ENCODE data around the gene PACRGL. TPM values are rescaled to one million over a fixed set of nuclear protein-coding genes. Genes with fewer than 3 reads are reported as not detected.

Gene PACRGL
- total RNA-seq, result 10 to 100 TPM; 10.8 to 11.0 TPM

GRCh38 chr4:20700007-20700761 lies at the start of gene PACRGL:
Gene PACRGL (plus strand): TSS chr4:20700458. CDS start chr4:20704482, 4,024 bp downstream.
- ChIA-PET CTCF (interaction anchor here (0.6 to 2.9 kb wide), 2 partner anchors 15 to 530 kb away, joined by 3 to 17 read pairs; no protein-coding TSS in a partner anchor), POLR2A (no interaction called here)
- peak; percentile 96 for DNase-seq
- H3K4me3 Mint-ChIP-seq, result peak within 1 kb of the TSS; percentile 89
- ATAC-seq, result peak; percentile 100
- peak within 1 kb of the TSS; percentile 83 for H3K27ac Mint-ChIP-seq
- no peaks in the 10 kb centered on the region for H3K27me3 Mint-ChIP-seq
- intact Hi-C loops (cut with DNase I, micrococcal nuclease), result no loop called here
- no peaks in the 10 kb centered on the region for H3K9me3 Mint-ChIP-seq (ENCODE audit: low read depth)
- peaks cover 11% of the 10 kb centered on the region for H3K36me3 Mint-ChIP-seq (ENCODE audit: low read depth)
- peaks cover 34% of the 10 kb centered on the region for H3K4me1 Mint-ChIP-seq

GRCh38 chr4:20652226-20652885 lies 47.9 kb upstream of the PACRGL start:
- Mint-ChIP-seq H3K36me3 (ENCODE audit: low read depth) (no peaks in the 10 kb centered on the region), H3K27ac (no peak overlapping the region), H3K4me1 (no peaks in the 10 kb centered on the region), H3K27me3 (peaks cover 3% of the 10 kb centered on the region), H3K9me3 (ENCODE audit: low read depth) (no peaks in the 10 kb centered on the region), H3K4me3 (no peak overlapping the region)
- ChIA-PET POLR2A (no interaction called here), CTCF (no interaction called here)
- intact Hi-C loops (cut with DNase I, micrococcal nuclease), result no loop called here
- DNase-seq, result no peak
- ATAC-seq, result no peak

GRCh38 chr4:20658456-20658855 lies 41.8 kb upstream of the PACRGL start:
- H3K4me1 Mint-ChIP-seq, result no peaks in the 10 kb centered on the region
- ATAC-seq, result no peak
- H3K9me3 Mint-ChIP-seq (ENCODE audit: low read depth), result no peaks in the 10 kb centered on the region
- DNase-seq, result no peak
- H3K4me3 Mint-ChIP-seq, result no peak overlapping the region
- no peaks in the 10 kb centered on the region for H3K36me3 Mint-ChIP-seq (ENCODE audit: low read depth)
- no peak overlapping the region for H3K27ac Mint-ChIP-seq
- no peaks in the 10 kb centered on the region for H3K27me3 Mint-ChIP-seq
- ChIA-PET POLR2A (no interaction called here), CTCF (no interaction called here)
- intact Hi-C loops (cut with DNase I, micrococcal nuclease), result no loop called here

GRCh38 chr4:20662851-20663250 lies 37.4 kb upstream of the PACRGL start:
- ATAC-seq, result peak; percentile 39
- ChIA-PET CTCF (interaction anchor here (0.7 kb wide), 1 partner anchor 110 kb away, joined by 3 read pairs; no protein-coding TSS in a partner anchor), POLR2A (no interaction called here)
- intact Hi-C loops (cut with DNase I, micrococcal nuclease), result no loop called here
- Mint-ChIP-seq H3K9me3 (ENCODE audit: low read depth) (no peaks in the 10 kb centered on the region), H3K27me3 (peaks cover 2% of the 10 kb centered on the region), H3K4me1 (no peaks in the 10 kb centered on the region), H3K27ac (no peak overlapping the region), H3K36me3 (ENCODE audit: low read depth) (no peaks in the 10 kb centered on the region), H3K4me3 (no peak overlapping the region)
- no peak for DNase-seq

- no peak for DNase-seq
- H3K4me1 Mint-ChIP-seq, result no peaks in the 10 kb centered on the region
- CTCF ChIA-PET, result interaction anchor here (0.6 kb wide), 1 partner anchor 49 kb away, joined by 3 read pairs; no protein-coding TSS in a partner anchor
Observed at GRCh38 chr4:20666012-20666860, 34.0 kb upstream of the PACRGL start.

GRCh38 chr4:20672262-20672661 lies 28.0 kb upstream of the PACRGL start:
- H3K27me3 Mint-ChIP-seq, result peaks cover 2% of the 10 kb centered on the region
- DNase-seq, result no peak
- CTCF ChIA-PET, result no interaction called here

More at GRCh38 chr4:20666012-20666860, 34.0 kb upstream of the PACRGL start:
- POLR2A ChIA-PET, result no interaction called here
- Mint-ChIP-seq H3K4me3 (no peak overlapping the region), H3K27ac (no peak overlapping the region), H3K27me3 (peaks cover 3% of the 10 kb centered on the region), H3K36me3 (ENCODE audit: low read depth) (no peaks in the 10 kb centered on the region), H3K9me3 (ENCODE audit: low read depth) (no peaks in the 10 kb centered on the region)
- intact Hi-C loops (cut with DNase I, micrococcal nuclease), result no loop called here
- ATAC-seq, result no peak

GRCh38 chr4:20675786-20676185 lies 24.5 kb upstream of the PACRGL start:
- no peak for ATAC-seq
- Mint-ChIP-seq H3K36me3 (ENCODE audit: low read depth) (no peaks in the 10 kb centered on the region), H3K9me3 (ENCODE audit: low read depth) (no peaks in the 10 kb centered on the region), H3K4me1 (no peaks in the 10 kb centered on the region), H3K4me3 (no peak overlapping the region), H3K27ac (no peak overlapping the region), H3K27me3 (peaks cover 18% of the 10 kb centered on the region)
- intact Hi-C loops (cut with DNase I, micrococcal nuclease), result no loop called here
- POLR2A ChIA-PET, result no interaction called here
- DNase-seq, result no peak
- CTCF ChIA-PET, result no interaction called here

More at GRCh38 chr4:20672262-20672661, 28.0 kb upstream of the PACRGL start:
- no peak for ATAC-seq
- H3K27ac Mint-ChIP-seq, result no peak overlapping the region
- H3K36me3 Mint-ChIP-seq (ENCODE audit: low read depth), result no peaks in the 10 kb centered on the region
- H3K4me3 Mint-ChIP-seq, result no peak overlapping the region
- no peaks in the 10 kb centered on the region for H3K9me3 Mint-ChIP-seq (ENCODE audit: low read depth)
- POLR2A ChIA-PET, result no interaction called here
- intact Hi-C loops (cut with DNase I, micrococcal nuclease), result no loop called here
- H3K4me1 Mint-ChIP-seq, result no peaks in the 10 kb centered on the region

- ChIA-PET CTCF (interaction anchor here (1.7 kb wide), 1 partner anchor 11 kb away, joined by 3 read pairs; no protein-coding TSS in a partner anchor), POLR2A (no interaction called here)
- DNase-seq (no peak), ATAC-seq (no peak)
- intact Hi-C loops (cut with DNase I, micrococcal nuclease), result no loop called here
- Mint-ChIP-seq H3K4me3 (no peak overlapping the region), H3K9me3 (ENCODE audit: low read depth) (no peaks in the 10 kb centered on the region), H3K27me3 (peaks cover 18% of the 10 kb centered on the region), H3K36me3 (ENCODE audit: low read depth) (no peaks in the 10 kb centered on the region), H3K4me1 (no peaks in the 10 kb centered on the region), H3K27ac (no peak overlapping the region)
Observed at GRCh38 chr4:20676501-20677197, 23.6 kb upstream of the PACRGL start.

GRCh38 chr4:20678400-20678799 lies 21.9 kb upstream of the PACRGL start:
- Mint-ChIP-seq H3K27ac (no peak overlapping the region), H3K36me3 (ENCODE audit: low read depth) (no peaks in the 10 kb centered on the region), H3K4me3 (no peak overlapping the region), H3K27me3 (peaks cover 21% of the 10 kb centered on the region), H3K4me1 (no peaks in the 10 kb centered on the region), H3K9me3 (ENCODE audit: low read depth) (no peaks in the 10 kb centered on the region)
- ATAC-seq (no peak), DNase-seq (no peak)
- intact Hi-C loops (cut with DNase I, micrococcal nuclease), result no loop called here
- CTCF ChIA-PET, result no interaction called here
- POLR2A ChIA-PET, result no interaction called here

GRCh38 chr4:20679951-20680350 lies 20.3 kb upstream of the PACRGL start:
- Mint-ChIP-seq H3K9me3 (ENCODE audit: low read depth) (no peaks in the 10 kb centered on the region), H3K27ac (no peak overlapping the region), H3K27me3 (peaks cover 22% of the 10 kb centered on the region), H3K4me3 (no peak overlapping the region), H3K4me1 (no peaks in the 10 kb centered on the region), H3K36me3 (ENCODE audit: low read depth) (no peaks in the 10 kb centered on the region)
- intact Hi-C loops (cut with DNase I, micrococcal nuclease), result loop anchor here in 1 of 2 experiments (10.0 kb wide), 1 partner anchor 135 kb away; no protein-coding TSS in a partner anchor
- no peak for ATAC-seq
- no peak for DNase-seq
- ChIA-PET CTCF (no interaction called here), POLR2A (no interaction called here)

GRCh38 chr4:20680736-20681135 lies 19.5 kb upstream of the PACRGL start:
- H3K4me1 Mint-ChIP-seq, result no peaks in the 10 kb centered on the region
- no peak overlapping the region for H3K27ac Mint-ChIP-seq
- H3K9me3 Mint-ChIP-seq (ENCODE audit: low read depth), result no peaks in the 10 kb centered on the region
- H3K27me3 Mint-ChIP-seq, result peaks cover 22% of the 10 kb centered on the region
- ChIA-PET POLR2A (no interaction called here), CTCF (no interaction called here)
- DNase-seq, result no peak
- intact Hi-C loops (cut with DNase I, micrococcal nuclease), result loop anchor here in 1 of 2 experiments (10.0 kb wide), 1 partner anchor 136 kb away; no protein-coding TSS in a partner anchor
- no peaks in the 10 kb centered on the region for H3K36me3 Mint-ChIP-seq (ENCODE audit: low read depth)
- no peak overlapping the region for H3K4me3 Mint-ChIP-seq
- no peak for ATAC-seq

All from activated CD4-positive, alpha-beta T cell treated with anti-CD3 and anti-CD28 coated beads for 36 hours (primary cell).